Measurements from ENCODE around the gene OSGIN1. TPM values are rescaled to one million over a fixed set of nuclear protein-coding genes. Genes with fewer than 3 reads are reported as not detected.
A peak's percentile ranks its signal among the peaks of the same experiment; 100 is the strongest.
"Not testable (repeated sequence)": the region's sequence is repeated elsewhere in the genome, so short reads cannot be mapped to it uniquely, and the experiment has no call there.

OSGIN1 gene
- total RNA-seq, 2 experiments from 2014 or later, result 0.24 to 0.26 TPM

- POLR2A ChIA-PET, result no interaction called here
- no peak for ATAC-seq
- CTCF ChIA-PET, result interaction anchor here (0.8 to 1.0 kb wide), 2 partner anchors 12 to 111 kb away, joined by 3 read pairs; no protein-coding TSS in a partner anchor
- H3K27ac Mint-ChIP-seq, result peak overlapping the region; percentile 18
- H3K36me3 Mint-ChIP-seq (ENCODE audit: low read depth), result peaks cover 2% of the 10 kb centered on the region
- peaks cover 9% of the 10 kb centered on the region for H3K4me1 Mint-ChIP-seq (ENCODE audit: low read depth)
- no peaks in the 10 kb centered on the region for H3K27me3 Mint-ChIP-seq (ENCODE audit: low read depth)
- no peaks in the 10 kb centered on the region for H3K9me3 Mint-ChIP-seq (ENCODE audit: insufficient read depth)
- no peak for DNase-seq
- H3K4me3 Mint-ChIP-seq, result no peak overlapping the region
Observed at GRCh38 chr16:83937922-83938885, 14.8 kb upstream of the OSGIN1 start.

DNA sequence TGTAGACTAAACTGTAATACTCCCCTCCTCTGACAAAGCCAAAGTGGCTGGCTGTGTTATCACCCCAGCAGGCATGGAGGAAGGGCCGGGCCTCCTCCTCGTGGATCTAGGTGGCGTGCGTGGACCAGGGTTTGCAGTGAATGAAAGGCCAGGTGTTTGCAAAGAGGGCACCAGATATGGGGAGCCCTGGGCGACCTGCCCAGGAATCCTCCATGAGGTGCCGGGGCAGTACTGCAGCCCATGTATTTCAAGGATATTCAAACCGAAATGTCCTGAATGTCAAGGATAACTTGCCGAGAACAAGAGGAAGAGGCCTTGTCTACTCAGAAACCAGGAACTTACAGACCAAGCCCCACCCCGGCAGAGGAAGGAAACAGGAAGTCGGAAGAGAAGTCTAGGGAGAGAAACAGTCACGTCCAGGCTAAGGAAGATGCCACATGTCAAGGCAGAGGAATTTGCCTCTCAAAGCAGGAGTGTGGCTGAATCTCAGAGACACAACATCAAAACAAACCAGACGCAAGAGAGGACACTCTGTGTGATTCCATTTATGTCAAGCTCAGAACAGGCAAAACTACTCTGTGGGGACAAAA, 13.7 kb upstream of the OSGIN1 start:
- ChIA-PET POLR2A (no interaction called here), CTCF (interaction anchor here (0.8 to 1.0 kb wide), 2 partner anchors 11 to 13 kb away, joined by 3 read pairs; no protein-coding TSS in a partner anchor)
- ATAC-seq (no peak), DNase-seq (no peak)
- Mint-ChIP-seq H3K27me3 (ENCODE audit: low read depth) (no peaks in the 10 kb centered on the region), H3K27ac (peak overlapping the region; percentile 74), H3K9me3 (ENCODE audit: insufficient read depth) (no peaks in the 10 kb centered on the region), H3K36me3 (ENCODE audit: low read depth) (peaks cover 2% of the 10 kb centered on the region), H3K4me1 (ENCODE audit: low read depth) (peaks cover 9% of the 10 kb centered on the region), H3K4me3 (no peak overlapping the region)

DNA sequence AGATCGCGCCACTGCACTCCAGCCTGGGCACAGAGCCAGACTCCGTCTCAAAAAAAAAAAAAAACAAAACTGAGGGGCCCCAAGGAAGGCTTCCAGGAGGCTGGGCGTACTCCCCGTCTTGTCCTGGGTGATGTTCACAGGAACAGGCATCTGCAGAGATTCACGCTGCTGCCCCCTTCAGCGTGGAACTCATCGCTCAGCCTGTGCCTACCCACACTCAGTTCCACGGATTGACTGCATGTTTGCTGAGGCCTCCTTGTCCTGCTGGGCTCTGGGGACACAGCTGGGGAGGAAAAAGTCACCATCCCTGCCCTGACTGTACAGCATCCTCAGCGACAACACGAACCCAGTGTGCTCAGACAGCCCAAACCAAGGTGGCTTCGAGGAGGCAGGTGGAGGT, 12.9 kb upstream of the OSGIN1 start:
- ATAC-seq (no peak), DNase-seq (no peak)
- Mint-ChIP-seq H3K27ac (no peak overlapping the region), H3K9me3 (ENCODE audit: insufficient read depth) (no peaks in the 10 kb centered on the region), H3K4me3 (no peak overlapping the region), H3K4me1 (ENCODE audit: low read depth) (peaks cover 9% of the 10 kb centered on the region), H3K27me3 (ENCODE audit: low read depth) (no peaks in the 10 kb centered on the region), H3K36me3 (ENCODE audit: low read depth) (peaks cover 2% of the 10 kb centered on the region)
- POLR2A ChIA-PET, result no interaction called here
- CTCF ChIA-PET, result interaction anchor here (1.0 kb wide), 1 partner anchor 12 kb away, joined by 3 read pairs; no protein-coding TSS in a partner anchor

DNA sequence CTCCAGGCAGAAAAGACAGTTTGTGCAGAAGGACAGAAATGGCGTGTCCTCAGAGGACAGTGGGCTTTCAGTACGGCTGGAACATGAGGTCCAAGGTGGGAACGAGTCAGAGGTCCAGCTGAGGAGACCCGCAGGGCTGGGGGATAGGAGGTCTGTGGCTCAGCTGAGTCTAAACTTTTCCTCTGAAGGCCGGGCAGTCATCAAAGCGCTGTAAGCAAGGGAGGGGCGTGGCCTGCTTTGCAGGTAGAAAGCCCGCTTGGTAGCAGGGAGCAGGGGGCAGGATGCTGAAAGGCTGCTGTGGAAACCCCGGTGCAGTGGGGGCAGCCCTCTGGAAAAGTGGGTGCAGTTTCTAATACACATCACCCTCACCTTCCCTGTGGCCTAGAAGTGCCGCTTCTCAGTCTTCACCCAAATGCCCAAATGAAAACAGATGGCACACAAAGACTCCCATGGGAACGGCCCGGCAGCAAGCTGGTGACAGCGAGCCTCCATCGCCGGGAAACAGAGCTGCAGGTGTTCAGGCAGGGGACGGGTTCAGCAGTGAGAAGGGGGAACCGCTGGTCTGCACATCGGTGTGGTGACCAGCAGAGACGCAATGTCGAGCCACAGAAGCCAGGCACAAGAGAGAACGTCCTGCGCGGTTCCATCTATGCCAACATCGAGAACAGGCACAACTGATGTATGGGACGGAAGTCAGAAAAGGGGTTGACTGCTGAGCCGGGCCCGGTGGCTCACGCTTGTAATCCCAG, 12.2 kb upstream of the OSGIN1 start:
- Mint-ChIP-seq H3K4me3 (no peak overlapping the region), H3K27ac (no peak overlapping the region), H3K36me3 (ENCODE audit: low read depth) (peaks cover 2% of the 10 kb centered on the region), H3K27me3 (ENCODE audit: low read depth) (no peaks in the 10 kb centered on the region), H3K9me3 (ENCODE audit: insufficient read depth) (no peaks in the 10 kb centered on the region), H3K4me1 (ENCODE audit: low read depth) (peaks cover 9% of the 10 kb centered on the region)
- ATAC-seq (no peak), DNase-seq (no peak)
- CTCF ChIA-PET, result interaction anchor here (1.0 kb wide), 1 partner anchor 13 kb away, joined by 3 read pairs; no protein-coding TSS in a partner anchor
- POLR2A ChIA-PET, result no interaction called here

DNA sequence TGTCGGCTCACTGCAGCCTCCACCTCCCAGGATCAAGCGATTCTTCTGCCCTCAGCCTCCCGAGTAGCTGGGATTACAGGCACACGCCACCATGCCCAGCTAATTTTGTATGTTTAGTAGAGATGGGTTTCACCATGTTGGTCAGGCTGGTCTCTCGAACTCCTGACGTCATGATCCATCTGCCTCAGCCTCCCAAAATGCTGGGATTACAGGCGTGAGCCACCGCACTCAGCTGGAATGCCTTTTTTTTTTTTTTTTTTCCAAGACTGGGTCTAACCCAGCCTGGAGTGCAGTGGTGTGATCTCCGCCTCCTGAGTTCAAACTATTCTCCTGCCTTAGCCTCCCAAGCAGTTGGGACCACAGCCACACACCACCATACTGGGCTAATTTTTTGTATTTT, 11.5 kb upstream of the OSGIN1 start:
- H3K27me3 Mint-ChIP-seq (ENCODE audit: low read depth); H3K4me3 Mint-ChIP-seq; CTCF ChIA-PET; ATAC-seq; H3K9me3 Mint-ChIP-seq (ENCODE audit: insufficient read depth); H3K36me3 Mint-ChIP-seq (ENCODE audit: low read depth); H3K27ac Mint-ChIP-seq; POLR2A ChIA-PET; H3K4me1 Mint-ChIP-seq (ENCODE audit: low read depth); DNase-seq: not testable (repeated sequence)

DNA sequence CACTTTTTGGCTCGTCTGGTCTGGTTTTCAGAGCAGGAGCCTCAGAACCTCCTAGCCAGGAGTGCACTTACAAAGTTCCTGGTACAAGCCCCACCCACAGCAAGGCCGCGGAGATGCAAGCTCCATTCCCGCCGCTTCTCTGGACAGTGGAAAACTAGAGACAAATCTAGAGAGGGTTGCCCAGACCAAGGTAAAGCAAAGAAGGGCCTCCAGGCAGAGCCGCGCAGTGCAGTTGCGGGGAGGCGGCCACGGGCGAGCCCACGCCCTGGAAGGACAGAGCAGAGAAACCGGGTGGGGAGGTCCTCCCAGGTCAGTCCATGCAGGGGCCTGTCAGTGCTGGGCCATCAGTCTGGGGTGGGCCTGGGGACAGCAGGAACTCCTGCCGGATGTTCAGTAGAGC, 11.0 kb upstream of the OSGIN1 start:
- no peaks in the 10 kb centered on the region for H3K27me3 Mint-ChIP-seq (ENCODE audit: low read depth)
- H3K9me3 Mint-ChIP-seq (ENCODE audit: insufficient read depth), result no peaks in the 10 kb centered on the region
- H3K27ac Mint-ChIP-seq, result no peak overlapping the region
- no peak overlapping the region for H3K4me3 Mint-ChIP-seq
- ATAC-seq, result no peak
- peaks cover 9% of the 10 kb centered on the region for H3K4me1 Mint-ChIP-seq (ENCODE audit: low read depth)
- H3K36me3 Mint-ChIP-seq (ENCODE audit: low read depth), result peaks cover 2% of the 10 kb centered on the region
- no peak for DNase-seq
- CTCF ChIA-PET, result no interaction called here
- POLR2A ChIA-PET, result no interaction called here

GRCh38 chr16:83942815-83943515, 10.1 kb upstream of the OSGIN1 start:
- no peaks in the 10 kb centered on the region for H3K9me3 Mint-ChIP-seq (ENCODE audit: insufficient read depth)

DNA sequence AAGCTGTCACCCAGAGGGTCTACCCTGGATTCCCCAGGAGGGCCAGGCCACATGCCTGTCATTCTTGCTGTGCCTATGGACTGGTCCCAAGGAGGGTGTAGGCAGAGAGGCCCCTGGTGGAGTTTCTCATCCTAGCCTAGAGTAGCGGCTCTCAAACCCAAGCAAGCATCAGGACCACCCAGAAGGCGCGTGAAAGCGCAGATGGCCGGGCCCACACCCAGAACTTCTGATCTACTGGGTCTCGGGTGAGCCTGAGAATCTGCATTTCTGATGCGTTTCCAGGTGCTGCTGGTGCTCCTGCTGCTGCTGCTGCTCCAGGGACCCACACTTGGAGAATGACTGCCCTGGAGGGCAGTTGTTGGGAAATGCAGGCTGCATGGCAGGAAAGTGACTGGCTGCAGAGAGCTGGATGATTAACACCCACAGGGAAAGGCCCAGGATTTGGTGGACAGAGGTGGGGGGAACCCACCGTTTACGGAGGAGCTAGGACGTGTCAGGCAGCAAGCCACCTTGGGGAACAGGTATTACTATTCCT, 9.5 kb upstream of the OSGIN1 start:
- CTCF ChIA-PET, result interaction anchor here (1.1 kb wide), 1 partner anchor 10 kb away, joined by 3 read pairs; no protein-coding TSS in a partner anchor
- H3K9me3 Mint-ChIP-seq (ENCODE audit: insufficient read depth), result no peaks in the 10 kb centered on the region
- peaks cover 2% of the 10 kb centered on the region for H3K36me3 Mint-ChIP-seq (ENCODE audit: low read depth)
- peaks cover 9% of the 10 kb centered on the region for H3K4me1 Mint-ChIP-seq (ENCODE audit: low read depth)
- no peak for ATAC-seq
- no peaks in the 10 kb centered on the region for H3K27me3 Mint-ChIP-seq (ENCODE audit: low read depth)
- H3K4me3 Mint-ChIP-seq, result no peak overlapping the region
- DNase-seq, result no peak
- POLR2A ChIA-PET, result no interaction called here
- H3K27ac Mint-ChIP-seq, result no peak overlapping the region

More at GRCh38 chr16:83942815-83943515, 10.1 kb upstream of the OSGIN1 start:
- Mint-ChIP-seq H3K27ac (no peak overlapping the region), H3K36me3 (ENCODE audit: low read depth) (peaks cover 2% of the 10 kb centered on the region), H3K27me3 (ENCODE audit: low read depth) (no peaks in the 10 kb centered on the region), H3K4me1 (ENCODE audit: low read depth) (peaks cover 9% of the 10 kb centered on the region), H3K4me3 (no peak overlapping the region)
- ChIA-PET CTCF (no interaction called here), POLR2A (no interaction called here)
- ATAC-seq (no peak), DNase-seq (no peak)

DNA sequence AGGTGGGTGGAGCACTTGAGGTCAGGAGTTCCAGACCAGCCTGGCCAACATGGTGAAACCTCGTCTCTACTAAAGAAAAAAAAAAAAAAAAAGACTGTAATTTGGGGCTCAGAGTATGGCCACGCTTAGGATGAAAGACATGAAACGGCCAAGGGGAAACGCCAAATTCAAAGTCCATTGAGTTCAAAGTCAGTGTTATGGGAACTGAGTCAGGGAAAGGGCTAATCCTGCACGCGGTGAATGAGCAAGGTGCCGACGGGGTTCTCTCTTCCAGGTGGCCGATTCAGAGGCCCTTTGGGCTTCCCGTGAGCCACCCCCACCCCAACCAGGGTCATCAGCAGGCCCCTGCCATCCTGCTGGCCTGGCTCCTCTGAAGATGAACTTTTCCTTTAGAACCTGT, 7.5 kb upstream of the OSGIN1 start:
- Mint-ChIP-seq H3K27me3 (ENCODE audit: low read depth) (no peaks in the 10 kb centered on the region), H3K36me3 (ENCODE audit: low read depth) (no peaks in the 10 kb centered on the region), H3K4me3 (no peak overlapping the region), H3K27ac (no peak overlapping the region), H3K9me3 (ENCODE audit: insufficient read depth) (no peaks in the 10 kb centered on the region), H3K4me1 (ENCODE audit: low read depth) (no peaks in the 10 kb centered on the region)
- ATAC-seq (no peak), DNase-seq (no peak)
- ChIA-PET POLR2A (no interaction called here), CTCF (no interaction called here)

GRCh38 chr16:83946154-83946780, 6.8 kb upstream of the OSGIN1 start:
- CTCF ChIA-PET, result no interaction called here
- DNase-seq (no peak), ATAC-seq (no peak)
- H3K4me1 Mint-ChIP-seq (ENCODE audit: low read depth), result no peaks in the 10 kb centered on the region
- no peaks in the 10 kb centered on the region for H3K9me3 Mint-ChIP-seq (ENCODE audit: insufficient read depth)
- H3K27me3 Mint-ChIP-seq (ENCODE audit: low read depth), result no peaks in the 10 kb centered on the region
- H3K4me3 Mint-ChIP-seq, result no peak overlapping the region
- H3K27ac Mint-ChIP-seq, result no peak overlapping the region
- POLR2A ChIA-PET, result no interaction called here
- no peaks in the 10 kb centered on the region for H3K36me3 Mint-ChIP-seq (ENCODE audit: low read depth)

All from activated CD8-positive, alpha-beta T cell treated with anti-CD3 and anti-CD28 coated beads, Interleukin-2, amount 10 ng/mL, durations not matched to agents 7 days and 5 days (primary cell).